ENCODE results near the gene HSPA1B.
A peak's percentile ranks its signal among the peaks of the same experiment; 100 is the strongest.

The HSPA1B gene

DNA sequence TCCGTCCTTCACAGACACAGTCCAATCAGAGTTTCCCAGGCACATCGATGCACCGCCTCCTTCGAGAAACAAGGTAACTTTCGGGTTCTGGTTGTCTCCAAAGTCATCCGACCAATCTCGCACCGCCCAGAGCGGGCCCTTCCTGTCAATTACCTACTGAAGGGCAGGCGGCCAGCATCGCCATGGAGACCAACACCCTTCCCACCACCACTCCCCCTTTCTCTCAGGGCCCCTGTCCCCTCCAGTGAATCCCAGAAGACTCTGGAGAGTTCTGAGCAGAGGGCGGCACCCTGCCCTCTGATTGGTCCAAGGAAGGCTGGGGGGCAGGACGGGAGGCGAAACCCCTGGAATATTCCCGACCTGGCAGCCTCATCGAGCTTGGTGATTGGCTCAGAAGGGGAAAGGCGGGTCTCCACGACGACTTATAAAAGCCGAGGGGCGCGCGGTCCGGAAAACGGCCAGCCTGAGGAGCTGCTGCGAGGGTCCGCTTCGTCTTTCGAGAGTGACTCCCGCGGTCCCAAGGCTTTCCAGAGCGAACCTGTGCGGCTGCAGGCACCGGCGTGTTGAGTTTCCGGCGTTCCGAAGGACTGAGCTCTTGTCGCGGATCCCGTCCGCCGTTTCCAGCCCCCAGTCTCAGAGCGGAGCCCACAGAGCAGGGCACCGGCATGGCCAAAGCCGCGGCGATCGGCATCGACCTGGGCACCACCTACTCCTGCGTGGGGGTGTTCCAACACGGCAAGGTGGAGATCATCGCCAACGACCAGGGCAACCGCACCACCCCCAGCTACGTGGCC, at the start of gene HSPA1B:
Gene HSPA1B, plus strand, starts transcription at position 453 of the 794 bp plus-strand sequence. Its CDS starts 213 bp downstream, at position 666.
- H3K27ac ChIP-seq = peak within 1 kb of the TSS; percentile 99
- TF ChIP-seq, protein P1, sequence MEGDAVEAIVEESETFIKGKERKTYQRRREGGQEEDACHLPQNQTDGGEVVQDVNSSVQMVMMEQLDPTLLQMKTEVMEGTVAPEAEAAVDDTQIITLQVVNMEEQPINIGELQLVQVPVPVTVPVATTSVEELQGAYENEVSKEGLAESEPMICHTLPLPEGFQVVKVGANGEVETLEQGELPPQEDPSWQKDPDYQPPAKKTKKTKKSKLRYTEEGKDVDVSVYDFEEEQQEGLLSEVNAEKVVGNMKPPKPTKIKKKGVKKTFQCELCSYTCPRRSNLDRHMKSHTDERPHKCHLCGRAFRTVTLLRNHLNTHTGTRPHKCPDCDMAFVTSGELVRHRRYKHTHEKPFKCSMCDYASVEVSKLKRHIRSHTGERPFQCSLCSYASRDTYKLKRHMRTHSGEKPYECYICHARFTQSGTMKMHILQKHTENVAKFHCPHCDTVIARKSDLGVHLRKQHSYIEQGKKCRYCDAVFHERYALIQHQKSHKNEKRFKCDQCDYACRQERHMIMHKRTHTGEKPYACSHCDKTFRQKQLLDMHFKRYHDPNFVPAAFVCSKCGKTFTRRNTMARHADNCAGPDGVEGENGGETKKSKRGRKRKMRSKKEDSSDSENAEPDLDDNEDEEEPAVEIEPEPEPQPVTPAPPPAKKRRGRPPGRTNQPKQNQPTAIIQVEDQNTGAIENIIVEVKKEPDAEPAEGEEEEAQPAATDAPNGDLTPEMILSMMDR (IDR thresholded peaks at IDR 0.05) = no peak
- no peak for TF ChIP-seq ZFX (IDR thresholded peaks at IDR 0.05; ENCODE audit: borderline replicate concordance)

DNA sequence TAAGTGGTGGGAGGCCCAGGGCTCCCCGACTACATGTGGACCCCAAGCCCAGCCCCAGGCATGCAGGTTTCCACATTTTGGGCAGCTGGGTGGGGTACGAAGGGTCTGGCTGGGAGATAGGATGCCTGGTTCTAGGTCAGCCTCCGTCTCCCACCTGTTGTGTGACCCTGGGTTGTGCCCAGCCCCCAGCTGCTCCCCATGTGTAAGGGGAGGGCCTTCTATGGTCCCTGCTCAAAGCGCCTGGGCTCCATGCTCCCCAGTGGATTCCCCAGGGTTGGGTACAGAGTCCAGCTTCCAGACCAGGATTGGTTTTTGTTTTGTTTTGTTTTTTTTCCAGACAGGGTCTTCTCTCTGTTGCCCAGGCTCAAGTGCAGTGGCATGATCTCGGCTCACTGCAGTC, 49.3 kb upstream of the HSPA1B start:
- TF ChIP-seq, protein P1 (IDR thresholded peaks at IDR 0.05) = no peak
- no peak for TF ChIP-seq ZFX (IDR thresholded peaks at IDR 0.05; ENCODE audit: borderline replicate concordance)
- H3K27ac ChIP-seq = peak overlapping the region; percentile 81

DNA sequence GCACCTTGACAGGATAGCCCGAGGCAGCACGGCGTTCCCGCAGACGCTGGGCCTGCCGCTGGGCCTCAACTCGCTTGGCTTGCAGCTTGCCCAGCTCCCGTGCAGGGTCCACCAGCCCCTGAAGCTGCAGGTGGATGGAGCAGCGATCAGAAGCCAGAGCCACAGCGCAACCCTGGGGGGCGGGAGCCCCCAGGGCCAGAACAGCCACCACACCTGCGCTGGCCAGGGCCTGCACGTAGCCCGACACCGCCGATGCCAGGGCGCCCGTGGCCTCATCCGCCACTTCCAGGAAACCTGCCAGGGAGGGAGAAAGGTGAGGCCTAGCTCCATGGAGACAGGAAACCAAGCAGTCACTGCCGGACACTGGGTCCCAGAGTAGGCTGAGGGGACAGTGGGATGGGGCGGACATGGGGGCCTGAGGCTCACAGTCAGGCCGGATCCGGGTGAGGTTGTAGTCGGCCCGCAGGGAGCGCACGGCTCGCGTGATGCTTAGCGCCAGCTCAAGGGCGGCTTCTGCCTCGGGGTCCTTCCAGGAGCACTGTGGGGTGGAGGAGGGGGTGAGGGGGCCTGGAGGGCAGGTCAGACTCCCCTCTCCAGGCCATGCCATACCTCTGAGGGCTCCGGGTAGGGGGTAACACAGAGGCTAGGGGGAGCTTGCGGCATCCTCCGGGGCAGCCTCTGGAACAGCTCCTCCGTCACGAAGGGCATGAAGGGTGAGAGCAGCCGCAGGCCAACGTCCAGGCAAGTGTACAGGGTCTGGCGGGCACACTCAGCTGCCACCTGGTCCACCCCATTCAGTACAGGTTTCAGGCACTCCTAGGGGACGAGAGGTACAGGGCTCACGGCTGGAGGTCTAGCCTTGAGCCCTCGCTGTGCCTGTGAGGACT, 48.3 kb upstream of the HSPA1B start:
- H3K27ac ChIP-seq = 0 out of 2 replicates have a peak overlapping the region, but pooled peaks have one; percentile 81
- TF ChIP-seq ZFX (IDR thresholded peaks at IDR 0.05; ENCODE audit: borderline replicate concordance) = no peak
- TF ChIP-seq, protein P1 (IDR thresholded peaks at IDR 0.05) = no peak

DNA sequence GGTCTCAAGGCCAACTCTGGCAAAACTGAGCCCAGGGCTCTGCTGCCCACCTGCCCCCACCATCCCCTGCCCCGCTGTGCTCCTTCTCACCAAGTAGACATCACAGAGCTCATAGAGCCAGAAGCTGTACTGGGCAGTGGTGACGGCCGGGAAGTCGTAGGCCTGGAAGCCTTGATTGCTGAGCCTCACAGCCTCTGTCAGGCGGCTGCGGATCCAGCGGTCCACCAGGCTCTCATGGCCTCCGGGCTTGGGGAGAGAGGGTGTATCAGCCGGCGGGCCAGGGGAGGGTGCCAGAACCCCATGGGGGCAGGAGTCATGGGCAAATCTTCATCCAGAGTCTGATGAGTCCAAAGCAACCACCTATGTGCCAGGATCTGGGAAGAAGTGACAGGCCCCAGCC, 47.6 kb upstream of the HSPA1B start:
- H3K27ac ChIP-seq = no peak overlapping the region
- no peak for TF ChIP-seq ZFX (IDR thresholded peaks at IDR 0.05; ENCODE audit: borderline replicate concordance)
- TF ChIP-seq, protein P1 (IDR thresholded peaks at IDR 0.05) = no peak

DNA sequence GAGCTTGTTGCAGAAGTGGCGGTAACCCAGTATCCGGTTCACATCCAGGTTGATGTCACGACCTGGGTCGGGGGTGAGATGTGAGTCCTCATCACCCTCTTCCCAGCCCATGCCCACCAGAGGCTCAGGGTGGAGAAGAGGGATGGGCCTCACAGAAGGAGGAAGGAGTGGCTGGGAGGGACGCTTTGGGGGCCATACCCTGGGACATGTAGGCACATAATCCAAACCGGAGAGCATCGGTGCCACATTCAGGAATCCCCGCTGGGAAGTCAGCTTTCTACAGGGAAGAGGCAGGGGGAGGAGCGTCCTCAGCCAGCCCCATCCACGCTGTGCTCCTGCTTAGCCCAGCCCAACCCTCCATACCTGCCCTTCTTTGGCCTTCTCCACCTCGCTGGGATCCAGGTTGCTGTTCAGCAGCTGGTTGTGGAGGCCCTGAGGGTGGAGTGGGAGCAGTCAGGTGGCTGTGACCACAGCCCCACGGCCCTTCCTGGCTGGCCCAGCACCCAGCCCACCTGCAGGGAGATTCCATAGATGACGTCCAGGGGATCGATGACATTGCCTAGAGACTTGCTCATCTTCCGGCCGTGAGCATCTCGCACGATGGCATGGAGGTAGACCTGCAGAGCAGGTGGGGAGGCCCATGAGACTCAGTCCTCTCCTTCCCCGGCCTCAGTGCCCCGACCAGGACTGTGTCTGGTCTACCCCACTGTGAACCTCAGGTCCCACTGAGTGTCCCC, 46.9 kb upstream of the HSPA1B start:
- no peak overlapping the region for H3K27ac ChIP-seq
- no peak for TF ChIP-seq ZFX (IDR thresholded peaks at IDR 0.05; ENCODE audit: borderline replicate concordance)
- TF ChIP-seq, protein P1 (IDR thresholded peaks at IDR 0.05) = no peak

DNA sequence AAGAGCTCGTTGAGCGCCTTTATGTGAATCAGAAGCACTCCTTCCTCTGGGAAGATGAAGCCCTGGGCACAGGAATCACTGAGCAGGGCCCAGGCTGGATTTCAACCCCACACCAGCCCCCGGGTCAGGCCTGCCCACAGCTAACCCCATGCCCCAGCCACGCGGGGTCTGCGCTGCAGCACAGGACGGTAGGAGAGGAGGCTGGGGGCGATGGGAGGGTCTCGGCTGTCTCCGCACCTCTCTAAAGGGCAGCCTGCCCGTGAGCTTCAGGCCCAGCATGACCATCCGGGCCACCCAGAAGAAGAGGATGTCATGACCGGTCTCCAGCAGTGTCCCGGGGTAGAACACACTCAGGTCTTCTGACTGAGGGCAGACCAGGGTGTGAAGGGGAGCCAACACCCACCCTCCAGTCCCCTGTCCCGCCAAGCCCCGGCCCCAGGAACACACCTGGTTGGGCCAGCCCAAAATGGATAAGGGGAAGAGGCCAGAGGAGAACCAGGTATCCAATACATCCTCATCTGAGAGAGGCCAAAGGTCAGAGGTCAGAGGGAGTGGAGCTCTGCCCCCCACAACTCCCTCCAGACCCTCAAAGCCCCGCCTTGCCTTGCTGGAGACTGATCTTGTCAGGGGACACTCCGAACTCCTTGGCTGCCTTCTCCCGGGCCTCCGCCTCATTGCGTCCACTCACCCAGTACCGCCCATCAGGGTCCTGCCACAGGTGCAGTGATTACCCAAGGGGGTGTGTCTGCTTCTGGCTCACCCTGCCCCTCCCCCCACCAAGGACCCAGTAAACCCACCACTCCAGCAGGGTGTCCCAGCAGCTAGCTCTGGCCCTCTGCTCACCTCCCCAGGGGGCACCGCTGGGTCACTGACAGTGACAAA, 46.1 kb upstream of the HSPA1B start:
- TF ChIP-seq, protein P1 (IDR thresholded peaks at IDR 0.05) = no peak
- TF ChIP-seq ZFX (IDR thresholded peaks at IDR 0.05; ENCODE audit: borderline replicate concordance) = no peak
- H3K27ac ChIP-seq = no peak overlapping the region

Measured in 22Rv1 (cell line).